Lower lobe of right lung (tissue), 2 donors: ENCODE data around the gene HDLBP. TPM values are rescaled to one million over a fixed set of nuclear protein-coding genes. Genes with fewer than 3 reads are reported as not detected.

Experiments used
- ATAC-seq, 2 donors: fragments of 200-7000 bp; cut with Tn5 transposase; one replicate each; pipeline ENCODE4 v1.9.1; 2020 to 2022; ENCODE audit warnings: mild to moderate bottlenecking in 2 of 2, moderate library complexity in 2 of 2
- DNase-seq: peaks from one replicate; pipeline ENCODE4 v3.0.0-alpha.2; 2020
- H3K27ac ChIP-seq: fragments of 200-600 bp; one replicate; pipeline ENCODE4 v1.8.0; 2022
- H3K27me3 ChIP-seq: fragments of 200-600 bp; one replicate; pipeline ENCODE4 v1.8.0; 2022; ENCODE audit warnings: low read depth
- H3K36me3 ChIP-seq: fragments of 200-600 bp; one replicate; pipeline ENCODE4 v1.8.0; 2022; ENCODE audit warnings: mild to moderate bottlenecking
- H3K4me1 ChIP-seq: fragments of 200-600 bp; one replicate; pipeline ENCODE4 v1.8.0; 2022
- H3K4me3 ChIP-seq: fragments of 200-600 bp; one replicate; pipeline ENCODE4 v1.8.0; 2022; ENCODE audit warnings: mild to moderate bottlenecking
- H3K9me3 ChIP-seq: fragments of 200-600 bp; one replicate; pipeline ENCODE4 v1.8.0; 2022
- intact Hi-C: fragments of 100-400 bp; cut with DNase I; formaldehyde crosslinking; loops from one replicate; pipeline ENCODE4 v1.11.0; 2022
- total RNA-seq: library from RNA; stranded (reverse); fragmentation: NEBNext Ultra II Directional; extraction: Animal tissue kit (Norgen Biotek cat#: 25700); gene quantifications from one replicate; pipeline ENCODE4 v1.2.1, GENCODE V29; 2021
- TF ChIP-seq, protein P1 (sequence below): fragments of 200-600 bp; IDR thresholded peaks from one replicate; pipeline ENCODE4 v1.8.0; 2022; ENCODE audit warnings: antibody characterized with exemption, mild to moderate bottlenecking
- donor health status: DM: no; HTN: yes; CAD: no; lungs with severe emphysema.

HDLBP gene
- total RNA-seq, 1 donor from 2014 or later: 387 TPM

DNA sequence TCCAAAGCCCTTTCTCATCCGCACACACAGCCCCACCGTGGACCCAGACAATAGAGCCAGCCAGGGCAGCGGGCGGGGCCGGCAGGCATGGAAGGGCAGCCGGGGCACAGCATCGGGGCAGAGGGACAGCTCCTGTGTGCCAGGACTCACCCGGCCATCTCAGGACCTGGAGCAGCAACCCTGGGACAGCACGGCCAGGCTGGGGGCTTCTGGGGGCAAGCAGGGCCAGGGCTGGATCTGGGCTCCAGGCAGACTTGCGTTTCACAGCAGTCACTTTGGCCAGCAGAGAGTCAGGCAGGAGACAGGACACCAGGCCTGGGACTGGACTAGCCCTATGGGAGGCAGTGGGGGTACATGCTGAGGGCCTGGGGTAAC is 111.5 kb downstream of the HDLBP start:
- TF ChIP-seq, protein P1, sequence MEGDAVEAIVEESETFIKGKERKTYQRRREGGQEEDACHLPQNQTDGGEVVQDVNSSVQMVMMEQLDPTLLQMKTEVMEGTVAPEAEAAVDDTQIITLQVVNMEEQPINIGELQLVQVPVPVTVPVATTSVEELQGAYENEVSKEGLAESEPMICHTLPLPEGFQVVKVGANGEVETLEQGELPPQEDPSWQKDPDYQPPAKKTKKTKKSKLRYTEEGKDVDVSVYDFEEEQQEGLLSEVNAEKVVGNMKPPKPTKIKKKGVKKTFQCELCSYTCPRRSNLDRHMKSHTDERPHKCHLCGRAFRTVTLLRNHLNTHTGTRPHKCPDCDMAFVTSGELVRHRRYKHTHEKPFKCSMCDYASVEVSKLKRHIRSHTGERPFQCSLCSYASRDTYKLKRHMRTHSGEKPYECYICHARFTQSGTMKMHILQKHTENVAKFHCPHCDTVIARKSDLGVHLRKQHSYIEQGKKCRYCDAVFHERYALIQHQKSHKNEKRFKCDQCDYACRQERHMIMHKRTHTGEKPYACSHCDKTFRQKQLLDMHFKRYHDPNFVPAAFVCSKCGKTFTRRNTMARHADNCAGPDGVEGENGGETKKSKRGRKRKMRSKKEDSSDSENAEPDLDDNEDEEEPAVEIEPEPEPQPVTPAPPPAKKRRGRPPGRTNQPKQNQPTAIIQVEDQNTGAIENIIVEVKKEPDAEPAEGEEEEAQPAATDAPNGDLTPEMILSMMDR: no peak
- H3K36me3 ChIP-seq: no peaks in the 10 kb centered on the region
- intact Hi-C loops: no loop called here
- no peak for DNase-seq
- no peak overlapping the region for H3K4me3 ChIP-seq
- H3K4me1 ChIP-seq: no peaks in the 10 kb centered on the region
- no peaks in the 10 kb centered on the region for H3K27me3 ChIP-seq
- ATAC-seq: no peak
- H3K9me3 ChIP-seq: no peaks in the 10 kb centered on the region
- H3K27ac ChIP-seq: no peak overlapping the region

DNA sequence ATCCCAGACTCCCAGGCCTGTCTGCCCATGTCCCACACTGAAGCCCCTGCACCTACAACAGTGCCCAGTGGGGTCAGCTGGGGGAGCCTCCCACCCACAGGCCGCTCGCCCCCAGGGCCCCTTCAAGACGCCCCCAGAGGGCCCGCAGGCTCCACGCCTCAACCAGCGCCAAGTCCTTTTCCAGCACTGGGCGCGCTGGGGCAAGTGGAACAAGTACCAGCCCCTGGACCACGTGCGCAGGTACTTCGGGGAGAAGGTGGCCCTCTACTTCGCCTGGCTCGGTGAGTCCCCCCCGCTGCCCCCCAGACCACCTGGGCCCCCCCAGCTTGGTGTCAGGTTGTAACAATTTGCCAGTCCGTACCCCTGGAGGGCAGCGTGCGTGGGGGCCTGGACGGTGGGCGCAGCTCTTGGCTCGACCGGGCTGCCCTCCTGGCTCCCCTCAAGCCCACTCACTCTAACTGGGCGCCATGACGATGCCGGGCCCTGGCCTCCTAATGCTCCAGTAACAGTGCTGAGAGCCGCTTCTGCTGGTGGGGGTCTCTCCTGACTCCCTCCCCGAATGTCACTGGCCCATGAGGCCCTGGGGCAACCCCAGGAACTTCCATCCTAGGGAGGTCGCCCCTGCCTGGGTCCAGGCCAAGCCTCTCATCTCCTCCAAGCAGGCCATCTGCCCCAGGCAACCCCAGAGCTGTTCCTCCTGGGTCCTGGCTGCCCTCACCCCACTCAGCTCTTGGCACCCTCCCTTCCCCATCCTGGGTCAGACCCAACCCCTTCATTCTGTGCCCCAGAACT is 112.1 kb downstream of the HDLBP start:
- ATAC-seq (peak in 1 of 2 donors; percentile 12), DNase-seq (no peak)
- intact Hi-C loops: no loop called here
- TF ChIP-seq, protein P1: no peak
- Histone ChIP-seq H3K36me3 (no peaks in the 10 kb centered on the region), H3K4me1 (no peaks in the 10 kb centered on the region), H3K27me3 (no peaks in the 10 kb centered on the region), H3K9me3 (no peaks in the 10 kb centered on the region), H3K27ac (no peak overlapping the region), H3K4me3 (no peak overlapping the region)

DNA sequence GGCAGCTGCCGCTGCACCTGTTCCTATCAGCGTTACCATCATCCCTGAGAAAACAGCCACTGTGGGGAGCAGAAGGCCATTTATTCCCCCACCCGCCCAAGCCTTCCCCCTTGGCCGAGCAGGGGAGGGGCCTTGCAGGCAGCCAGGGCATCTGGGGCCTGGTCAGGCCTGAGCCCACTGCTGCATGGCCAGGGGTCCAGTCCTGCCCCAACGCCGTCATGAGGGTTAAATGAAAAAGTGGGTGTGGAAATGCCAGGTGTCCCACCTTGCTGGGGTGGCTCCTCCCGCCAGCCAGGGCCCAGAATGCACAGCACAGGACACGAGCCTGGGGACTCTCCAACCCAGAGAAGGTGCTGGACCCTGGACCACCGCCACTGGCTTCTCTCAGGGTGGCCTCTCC is 112.8 kb downstream of the HDLBP start:
- Histone ChIP-seq H3K36me3 (no peaks in the 10 kb centered on the region), H3K9me3 (no peaks in the 10 kb centered on the region), H3K4me3 (no peak overlapping the region), H3K4me1 (no peaks in the 10 kb centered on the region), H3K27me3 (no peaks in the 10 kb centered on the region), H3K27ac (no peak overlapping the region)
- TF ChIP-seq, protein P1: no peak
- DNase-seq (no peak), ATAC-seq (no peak)
- intact Hi-C loops: no loop called here

DNA sequence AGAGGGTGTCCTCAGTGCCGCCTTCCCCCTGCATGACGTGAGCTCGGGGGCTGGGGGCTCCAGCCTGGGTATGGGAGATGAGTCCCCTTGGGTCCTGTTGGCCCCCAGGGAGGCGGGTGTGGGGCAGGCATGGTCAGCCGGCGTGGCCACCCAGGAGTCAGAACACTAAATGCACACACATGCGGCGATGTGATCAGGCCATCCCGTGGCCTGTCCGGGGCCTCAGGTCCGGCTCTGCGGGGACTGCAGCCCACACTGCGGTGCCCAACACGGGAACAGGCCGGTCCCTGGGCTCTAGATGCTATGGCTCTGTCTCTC is 113.2 kb downstream of the HDLBP start:
- Histone ChIP-seq H3K27me3 (no peaks in the 10 kb centered on the region), H3K9me3 (no peaks in the 10 kb centered on the region), H3K36me3 (no peaks in the 10 kb centered on the region), H3K27ac (no peak overlapping the region), H3K4me3 (no peak overlapping the region), H3K4me1 (no peaks in the 10 kb centered on the region)
- TF ChIP-seq, protein P1: no peak
- ATAC-seq (no peak), DNase-seq (no peak)
- intact Hi-C loops: no loop called here

DNA sequence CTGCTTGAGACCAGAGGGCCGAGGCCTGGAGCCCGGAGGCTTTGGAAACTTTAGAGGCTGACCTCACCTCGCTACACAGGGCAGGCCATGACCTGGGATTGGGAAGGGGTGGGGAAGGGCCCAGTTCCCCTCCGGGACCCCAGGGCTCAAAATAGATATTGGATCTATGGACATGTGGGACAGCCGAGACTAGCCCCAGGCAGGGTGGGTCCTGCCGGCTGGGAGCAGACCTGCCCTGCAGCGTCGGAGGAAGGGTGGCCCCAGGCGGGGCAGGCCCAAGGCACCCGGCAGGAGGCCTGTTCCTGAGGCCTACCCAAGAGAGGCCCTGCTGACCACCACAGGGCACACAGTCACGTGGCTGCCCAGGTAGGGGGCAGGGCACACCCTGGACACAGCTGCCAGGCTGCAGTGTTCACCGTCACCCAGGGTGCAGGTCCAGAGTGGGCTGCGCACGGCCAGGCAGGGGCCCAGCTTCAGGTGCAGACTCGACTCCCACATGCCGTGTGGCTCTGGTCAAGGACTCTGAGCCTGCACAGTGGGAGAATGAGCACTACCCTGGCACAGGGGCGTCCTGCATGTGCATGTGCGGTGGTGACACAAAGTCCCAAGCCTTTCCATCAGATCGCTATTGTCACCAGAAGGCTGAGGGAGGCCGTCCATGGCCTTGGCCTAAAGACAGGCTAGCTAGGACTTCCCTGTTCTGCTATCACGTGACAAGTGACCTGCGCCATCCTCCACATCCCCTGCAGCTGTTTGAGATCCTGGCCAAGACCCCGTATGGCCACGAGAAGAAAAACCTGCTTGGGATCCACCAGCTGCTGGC is 113.8 kb downstream of the HDLBP start:
- Histone ChIP-seq H3K27ac (no peak overlapping the region), H3K4me3 (no peak overlapping the region), H3K9me3 (no peaks in the 10 kb centered on the region), H3K36me3 (no peaks in the 10 kb centered on the region), H3K27me3 (no peaks in the 10 kb centered on the region), H3K4me1 (no peaks in the 10 kb centered on the region)
- intact Hi-C loops: no loop called here
- no peak for DNase-seq
- ATAC-seq: no peak
- TF ChIP-seq, protein P1: no peak
